ENCODE measurements around the gene SNX3.

Gene SNX3

DNA sequence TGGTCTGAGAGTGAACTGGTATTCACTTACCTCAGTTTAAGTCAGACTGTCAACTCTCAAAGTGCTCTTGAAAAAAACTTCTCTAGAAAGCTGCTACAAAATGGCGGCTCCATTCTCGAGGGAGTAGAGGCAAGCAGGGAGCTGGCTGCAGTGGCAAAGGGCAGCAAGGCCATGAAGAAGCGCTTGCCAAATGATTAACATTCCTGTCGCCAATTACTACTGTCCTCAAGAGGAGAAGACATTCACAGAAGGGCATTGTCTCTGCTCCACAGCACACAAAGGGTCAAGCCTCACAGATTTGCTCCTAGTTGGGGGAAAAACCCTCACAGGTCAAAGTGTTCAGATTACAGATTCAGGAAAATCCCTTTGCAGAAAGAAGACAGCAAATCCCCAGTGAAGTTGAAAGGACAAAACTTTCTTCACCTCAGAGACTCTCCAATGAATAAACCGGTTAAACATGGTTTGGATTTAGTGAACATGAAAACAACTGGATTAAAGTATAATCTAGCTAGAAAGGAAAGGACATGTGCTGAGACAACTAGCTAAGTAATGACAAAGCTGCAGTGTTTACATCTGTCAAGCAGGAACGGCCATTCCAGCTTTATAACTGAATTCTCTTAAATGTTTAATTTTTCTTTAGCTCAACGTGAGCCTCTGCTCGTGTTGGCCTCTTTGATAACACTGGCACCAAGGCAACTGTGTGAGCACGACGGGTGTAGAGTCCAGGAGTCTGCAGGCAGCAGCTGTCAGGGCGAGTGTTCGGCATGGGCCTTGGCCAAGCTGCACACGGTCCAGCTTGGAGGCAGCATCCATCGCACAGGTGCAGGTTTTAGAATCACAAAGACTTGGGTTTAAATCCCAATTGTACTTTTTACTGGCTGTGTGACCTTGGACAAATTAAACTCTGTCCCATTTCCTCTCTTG, 57.4 kb downstream of the SNX3 start:
- DNase-seq, result no peak

DNA sequence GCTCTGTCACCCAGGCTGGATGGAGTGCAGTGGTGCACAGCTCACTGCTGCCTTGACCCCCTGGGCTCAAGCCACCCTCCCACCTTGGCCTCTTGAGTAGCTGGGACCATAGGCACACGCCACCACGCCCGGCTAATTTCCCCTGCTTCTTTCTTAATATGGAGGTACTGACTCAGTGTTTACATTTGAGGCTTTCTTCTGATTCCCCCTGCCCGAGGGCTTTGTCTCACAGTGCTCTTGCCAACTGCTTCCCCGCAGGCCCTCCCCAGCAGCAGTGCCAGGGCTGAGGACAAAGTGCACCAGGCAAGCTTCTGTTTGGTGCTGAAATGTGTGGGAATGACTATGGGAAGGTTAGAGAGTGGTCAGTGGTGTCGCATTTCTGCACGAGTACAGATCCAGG, 60.2 kb downstream of the SNX3 start:
- DNase-seq, result no peak

DNA sequence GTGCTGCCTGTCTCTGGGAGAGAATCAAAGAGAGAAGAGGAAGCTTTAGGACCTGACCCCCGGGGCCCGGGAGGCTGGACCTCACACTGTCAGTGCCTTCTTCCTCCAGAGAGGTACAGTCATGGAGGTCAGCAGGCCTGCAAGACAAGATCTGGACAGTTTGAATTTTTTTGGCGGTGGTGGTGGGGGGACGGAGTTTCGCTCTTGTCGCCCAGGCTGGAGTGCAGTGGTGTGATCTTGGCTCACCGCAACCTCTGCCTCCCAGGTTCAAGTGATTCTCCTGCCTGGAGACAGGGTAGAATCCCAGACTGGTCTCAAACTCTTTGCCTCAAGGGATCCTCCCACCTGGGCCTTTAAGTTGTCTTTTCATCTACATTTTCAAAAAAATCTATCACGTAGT, 60.7 kb downstream of the SNX3 start:
- no peak for DNase-seq

DNA sequence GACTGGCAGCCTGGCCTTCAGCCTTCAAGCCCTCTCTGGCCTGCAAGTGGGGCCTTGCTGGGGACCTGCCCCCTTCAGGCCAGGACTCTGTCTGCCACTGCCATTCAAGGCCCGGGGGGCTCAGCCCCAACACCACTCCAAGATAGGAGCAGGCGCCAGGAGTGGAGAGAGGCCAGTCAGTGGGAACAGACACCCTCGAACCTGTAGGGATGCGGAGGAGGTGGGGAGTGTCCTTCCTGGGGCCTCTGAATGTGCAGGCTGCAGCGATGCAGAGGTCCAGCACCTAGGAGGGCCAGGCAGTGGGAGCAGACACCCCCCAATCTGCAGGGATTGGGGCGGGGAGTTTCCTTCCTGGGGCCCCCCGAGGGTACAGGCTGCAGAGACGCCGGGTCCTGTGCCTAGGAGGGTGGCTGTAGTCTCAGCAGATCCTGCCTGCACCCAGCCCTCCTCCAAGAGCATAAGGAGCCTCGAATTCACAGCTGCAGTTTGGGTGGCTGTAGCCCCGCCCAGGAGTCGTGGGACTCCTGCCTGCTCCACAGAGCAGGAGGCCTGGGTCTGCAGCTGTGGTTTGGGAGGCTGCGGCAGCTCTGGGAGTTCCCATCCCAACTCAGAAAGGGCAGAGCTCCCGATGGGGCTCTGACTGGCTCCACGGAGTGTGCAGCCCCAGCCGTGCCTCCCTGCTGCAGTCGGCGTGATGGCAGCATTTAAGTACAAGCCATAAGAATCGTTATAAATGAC, 61.9 kb downstream of the SNX3 start:
- no peak for DNase-seq

DNA sequence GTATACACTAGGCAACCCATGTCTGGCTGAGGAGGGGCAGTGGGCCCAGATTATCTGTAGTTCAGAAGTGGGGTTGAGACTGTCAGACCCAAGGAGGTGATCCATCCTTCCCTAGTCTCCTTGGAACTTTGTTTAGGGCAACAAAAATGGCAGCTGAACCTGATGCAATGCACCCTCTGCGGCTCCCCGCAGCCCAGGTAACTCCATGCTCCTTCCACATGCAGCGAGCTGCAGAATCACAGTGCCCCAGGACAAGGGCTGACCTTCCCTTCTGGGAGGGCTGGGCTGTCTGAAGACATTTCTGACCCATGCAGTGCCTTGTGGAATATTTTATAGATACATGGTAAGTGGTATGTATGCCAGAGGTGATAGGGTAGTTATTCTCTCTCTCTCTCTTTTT, 65.6 kb downstream of the SNX3 start:
- DNase-seq, result no peak

- no peak for DNase-seq
These were observed 66.3 kb downstream of the SNX3 start for GRCh38 chr6:108194503-108194902.

DNA sequence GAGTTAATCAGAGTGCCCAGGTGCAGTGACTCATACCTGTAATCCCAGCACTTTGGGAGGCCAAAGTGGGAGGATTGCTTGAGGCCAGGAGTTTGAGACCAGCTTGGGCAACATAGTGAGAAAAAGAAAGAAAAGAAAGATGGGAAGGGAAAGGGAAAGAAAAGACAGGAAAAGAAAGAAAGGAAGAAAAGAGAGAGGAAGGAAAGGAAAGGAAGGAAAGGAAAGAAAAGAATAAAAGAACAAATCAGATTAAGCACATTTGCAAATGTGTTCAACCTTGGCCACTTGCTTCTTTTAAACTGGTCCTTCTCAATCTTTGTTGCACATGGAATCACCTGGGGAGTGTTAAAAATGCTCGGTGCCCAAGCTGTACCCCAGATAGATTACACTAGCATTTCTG, 67.0 kb downstream of the SNX3 start:
- DNase-seq, result no peak

DNA sequence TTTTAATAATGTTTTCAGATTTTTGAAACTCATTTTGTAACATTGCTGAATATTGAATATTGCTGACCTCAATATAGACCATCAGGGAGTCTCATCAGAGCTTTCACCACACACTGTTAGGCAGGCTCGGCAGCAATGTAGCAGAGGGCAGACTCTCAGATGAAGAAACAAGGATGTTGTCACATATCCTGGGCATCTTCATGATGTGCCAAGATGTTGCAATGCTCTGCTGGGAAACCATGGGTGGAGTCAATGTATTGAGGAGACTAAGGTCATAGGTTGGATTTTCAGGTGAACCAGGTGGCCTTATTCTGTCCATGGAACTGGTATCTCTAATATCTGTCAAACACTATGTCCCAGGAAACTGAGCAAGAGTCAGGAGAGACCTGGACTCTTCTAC, 67.7 kb downstream of the SNX3 start:
- DNase-seq, result no peak

DNA sequence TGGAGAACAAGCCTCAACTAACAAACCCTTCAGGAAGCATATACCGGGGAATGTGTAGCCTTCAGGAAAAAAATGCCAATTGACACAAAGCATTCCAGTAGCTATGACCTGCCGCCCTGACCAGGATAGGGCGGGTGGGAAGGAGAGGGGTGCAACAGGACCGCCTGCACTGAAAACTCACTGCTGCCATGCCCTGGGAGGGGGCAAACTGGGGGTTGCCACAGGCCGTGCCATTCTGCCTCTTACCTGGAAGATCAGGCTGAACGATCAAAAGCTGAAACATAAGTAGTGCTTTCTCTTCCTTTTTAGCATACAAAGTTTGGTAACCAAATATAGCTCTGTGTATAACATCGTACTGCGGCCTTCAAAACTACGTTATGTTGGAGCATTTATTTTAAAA, 73.3 kb downstream of the SNX3 start:
- DNase-seq, result no peak

GRCh38 chr6:108186226-108186625, 74.6 kb downstream of the SNX3 start:
- DNase-seq, result no peak

GRCh38 chr6:108180776-108181175, 80.1 kb downstream of the SNX3 start:
- DNase-seq, result no peak

DNA sequence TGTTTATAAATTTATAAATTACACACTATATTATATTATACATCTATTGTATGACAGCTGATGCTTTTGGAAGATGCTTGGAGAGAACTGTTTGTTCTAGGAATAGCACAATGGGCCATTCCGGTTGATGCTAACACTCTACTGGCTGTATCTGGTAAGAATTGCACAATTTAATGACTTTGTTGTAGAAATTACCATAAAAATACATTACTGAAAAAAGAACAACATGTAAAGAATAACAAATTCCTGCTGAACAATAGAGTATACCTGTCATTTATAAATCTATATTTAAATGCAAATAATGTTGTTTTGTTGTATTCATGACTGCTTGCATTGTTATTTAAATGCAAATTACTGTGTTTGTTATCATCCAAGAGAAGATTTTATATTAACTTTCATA, 80.6 kb downstream of the SNX3 start:
- no peak for DNase-seq

DNA sequence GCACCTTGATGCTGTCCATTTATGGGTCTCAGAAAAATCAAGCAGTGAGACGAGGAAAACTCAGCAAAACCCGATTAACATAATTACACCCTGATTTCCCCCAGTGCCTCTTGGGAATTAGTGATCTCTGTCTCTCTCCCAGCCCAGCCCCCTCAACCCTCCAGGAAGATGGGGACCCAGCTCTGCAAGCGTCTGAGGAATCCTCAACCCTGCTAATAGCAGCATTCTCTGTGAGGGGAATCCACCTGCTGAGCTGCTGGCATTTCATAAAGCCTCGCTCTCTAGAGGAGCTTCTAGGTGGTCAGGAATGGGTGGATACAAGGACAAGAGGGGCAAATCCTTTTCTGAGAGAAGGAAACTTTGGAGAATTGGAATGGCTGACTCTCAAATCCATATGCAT, 81.1 kb downstream of the SNX3 start:
- no peak for DNase-seq

DNA sequence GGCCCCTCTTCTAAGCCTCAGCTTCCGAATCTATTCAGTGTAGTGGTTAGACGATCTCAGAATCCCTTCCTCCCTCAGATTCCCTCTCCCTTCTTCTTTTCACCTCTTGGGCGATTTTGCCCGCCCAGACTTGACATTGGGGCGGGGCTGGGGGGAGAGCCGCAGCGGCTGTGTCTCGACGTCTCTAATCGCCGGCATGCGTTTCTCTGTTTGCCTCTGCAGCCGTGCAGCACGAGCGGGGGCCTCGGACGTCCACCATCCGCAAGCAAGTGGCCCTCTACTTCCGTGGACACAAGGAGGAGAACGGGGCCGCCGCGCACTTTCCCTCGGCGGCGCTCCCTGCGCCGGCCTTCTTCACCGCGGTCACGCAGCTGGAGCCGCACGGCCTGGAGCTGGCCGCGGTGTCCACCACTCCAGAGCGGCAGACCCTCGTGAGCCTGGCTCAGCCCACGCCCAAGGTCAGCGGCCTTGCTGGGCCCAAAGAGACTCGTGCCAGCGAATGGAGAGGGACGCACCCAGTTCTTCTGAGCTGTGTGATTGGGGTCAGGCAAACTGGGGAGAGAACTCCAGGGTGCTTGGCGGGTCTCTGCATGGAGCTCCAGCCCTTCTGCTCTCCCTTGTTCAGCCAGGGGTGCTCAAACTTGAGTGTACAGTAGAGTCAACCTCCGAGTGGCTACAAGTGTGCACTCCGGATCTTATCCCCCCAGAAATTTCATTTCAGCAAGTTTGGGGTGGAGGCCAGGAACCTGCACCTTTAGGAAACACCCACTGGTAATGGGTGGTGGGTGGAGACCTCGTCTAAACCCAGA, 84.4 kb downstream of the SNX3 start:
- no peak for DNase-seq

DNA sequence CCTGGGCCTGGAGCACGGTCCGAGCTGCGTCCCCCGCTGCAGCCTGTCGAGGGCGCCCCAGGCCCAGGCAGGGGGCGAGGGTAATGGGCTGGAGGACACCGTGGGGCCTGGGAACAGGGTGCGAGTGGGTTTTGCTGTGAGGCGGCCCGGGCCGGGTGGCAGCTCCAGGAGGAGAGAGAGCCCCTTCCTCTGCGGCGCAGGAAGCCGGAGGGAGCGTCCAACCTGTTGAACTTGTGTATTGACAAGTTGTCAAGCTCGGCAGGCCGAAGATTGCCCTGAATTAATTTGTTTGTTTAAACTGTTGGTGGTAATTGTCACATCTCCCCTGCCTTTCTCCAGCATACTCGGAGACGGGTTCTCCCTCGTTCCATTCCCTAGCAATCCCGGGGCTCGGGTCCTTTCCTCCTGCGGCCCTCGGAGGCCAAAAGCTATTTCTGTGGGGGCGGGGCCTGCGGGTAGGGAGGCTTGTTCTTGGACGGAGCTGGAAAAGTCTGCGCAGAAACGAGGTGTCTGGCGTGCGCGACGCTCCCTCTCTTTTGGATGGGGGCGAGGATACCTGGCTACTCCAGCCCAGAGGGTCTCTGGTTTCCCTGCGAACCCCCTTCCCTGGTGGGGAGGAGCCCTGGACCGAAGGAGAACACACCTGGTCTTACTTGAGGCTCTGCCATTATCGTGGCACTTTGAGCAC, 85.1 kb downstream of the SNX3 start:
- no peak for DNase-seq

GRCh38 chr6:108175176-108175591, 85.7 kb downstream of the SNX3 start:
- DNase-seq, result no peak

- DNase-seq, result peak; percentile 63 to 83 (median 73)
These were observed 86.3 kb downstream of the SNX3 start for GRCh38 chr6:108174371-108175175.

- DNase-seq, result no peak
These were observed 88.8 kb downstream of the SNX3 start for GRCh38 chr6:108171918-108172516.

DNA sequence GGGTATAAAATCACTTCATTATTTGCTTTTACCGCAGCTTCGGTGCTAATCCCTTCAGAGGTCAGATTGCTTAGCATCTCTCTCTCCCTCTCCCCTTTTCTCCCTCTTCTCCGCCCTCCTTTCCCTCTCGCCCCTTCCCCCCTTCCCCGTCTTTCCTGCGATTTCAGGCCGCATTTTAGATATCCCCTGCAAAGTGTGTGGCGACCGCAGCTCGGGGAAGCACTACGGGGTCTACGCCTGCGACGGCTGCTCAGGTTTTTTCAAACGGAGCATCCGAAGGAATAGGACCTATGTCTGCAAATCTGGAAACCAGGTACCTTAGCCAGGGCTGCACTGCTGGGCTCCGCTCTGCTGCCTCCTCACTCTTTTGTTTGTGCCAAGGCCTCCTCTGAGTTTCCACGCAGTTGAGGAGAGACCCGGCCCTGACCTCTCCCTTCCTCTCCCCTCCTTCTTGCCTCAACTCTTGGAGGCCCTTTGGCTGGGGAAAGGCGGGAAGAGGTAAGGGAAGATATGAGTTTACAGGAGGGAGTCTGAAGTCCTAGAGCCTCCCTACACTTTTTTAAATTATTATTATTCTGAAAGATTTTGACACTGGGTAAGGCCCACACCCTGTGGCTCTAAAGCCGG, 89.4 kb downstream of the SNX3 start:
- DNase-seq, result no peak
